ENCODE results near the gene GTF2B.
"Not testable (repeated sequence)": the region's sequence is repeated elsewhere in the genome, so short reads cannot be mapped to it uniquely, and the experiment has no call there.

DNA sequence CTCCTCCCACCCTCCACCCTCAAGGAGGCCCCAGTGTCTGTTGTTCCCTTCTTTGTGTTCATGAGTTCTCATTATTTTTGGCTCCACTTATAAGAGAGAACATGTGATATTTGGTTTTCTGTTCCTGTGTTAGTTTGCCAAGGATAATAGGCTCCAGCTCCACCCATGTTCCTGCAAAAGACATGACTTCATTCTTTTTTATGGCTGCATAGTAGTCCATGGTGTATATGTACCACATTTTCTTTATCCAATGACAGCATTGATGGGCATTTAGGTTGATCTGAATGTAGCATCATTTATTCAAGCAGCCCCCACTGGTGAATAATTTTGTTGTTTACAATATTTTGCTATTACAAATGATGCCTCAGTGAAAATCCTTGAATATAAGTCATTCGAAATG lies 47.2 kb upstream of the GTF2B start:
- TF ChIP-seq, protein P1, sequence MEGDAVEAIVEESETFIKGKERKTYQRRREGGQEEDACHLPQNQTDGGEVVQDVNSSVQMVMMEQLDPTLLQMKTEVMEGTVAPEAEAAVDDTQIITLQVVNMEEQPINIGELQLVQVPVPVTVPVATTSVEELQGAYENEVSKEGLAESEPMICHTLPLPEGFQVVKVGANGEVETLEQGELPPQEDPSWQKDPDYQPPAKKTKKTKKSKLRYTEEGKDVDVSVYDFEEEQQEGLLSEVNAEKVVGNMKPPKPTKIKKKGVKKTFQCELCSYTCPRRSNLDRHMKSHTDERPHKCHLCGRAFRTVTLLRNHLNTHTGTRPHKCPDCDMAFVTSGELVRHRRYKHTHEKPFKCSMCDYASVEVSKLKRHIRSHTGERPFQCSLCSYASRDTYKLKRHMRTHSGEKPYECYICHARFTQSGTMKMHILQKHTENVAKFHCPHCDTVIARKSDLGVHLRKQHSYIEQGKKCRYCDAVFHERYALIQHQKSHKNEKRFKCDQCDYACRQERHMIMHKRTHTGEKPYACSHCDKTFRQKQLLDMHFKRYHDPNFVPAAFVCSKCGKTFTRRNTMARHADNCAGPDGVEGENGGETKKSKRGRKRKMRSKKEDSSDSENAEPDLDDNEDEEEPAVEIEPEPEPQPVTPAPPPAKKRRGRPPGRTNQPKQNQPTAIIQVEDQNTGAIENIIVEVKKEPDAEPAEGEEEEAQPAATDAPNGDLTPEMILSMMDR (IDR thresholded peaks at IDR 0.05), result not testable (repeated sequence)
- not testable (repeated sequence) for TF ChIP-seq EZH2 (IDR thresholded peaks at IDR 0.05; ENCODE audit: borderline replicate concordance, insufficient read depth, low read depth, low read length, poor library complexity, severe bottlenecking)
